Smooth muscle cell (in vitro differentiated cells): ENCODE measurements around the gene TWSG1. TPM values are rescaled to one million over a fixed set of nuclear protein-coding genes. Genes with fewer than 3 reads are reported as not detected.

Experiments used
- DNase-seq: peaks from one replicate; lab custom pipeline; 2025; ENCODE audit not compliant: unreplicated experiment; lab: John Stamatoyannopoulos, UW
- H2AFZ ChIP-seq: fragments of 200-600 bp; sonication (generic); 2 replicates; pipeline ENCODE4 v1.6.0; 2016; ENCODE audit warnings: antibody characterized with exemption, low read depth, mild to moderate bottlenecking
- H3F3A ChIP-seq: fragments of 200-600 bp; sonication (generic); 2 replicates; pipeline ENCODE4 v1.6.0; 2017; ENCODE audit warnings: antibody characterized with exemption, low read depth
- H3K27ac ChIP-seq: fragments of 200-600 bp; sonication (generic); 2 replicates; pipeline ENCODE4 v1.5.1; 2016; ENCODE audit warnings: low read depth, mild to moderate bottlenecking
- H3K27me3 ChIP-seq: fragments of 200-600 bp; sonication (generic); 2 replicates; pipeline ENCODE4 v1.6.1; 2016; ENCODE audit warnings: low read depth, mild to moderate bottlenecking
- H3K36me3 ChIP-seq: fragments of 200-600 bp; sonication (generic); 2 replicates; pipeline ENCODE4 v1.5.1; 2016; ENCODE audit warnings: low read depth
- H3K4me1 ChIP-seq: fragments of 200-600 bp; sonication (generic); 2 replicates; pipeline ENCODE4 v1.5.1; 2016; ENCODE audit warnings: low read depth
- H3K4me2 ChIP-seq: fragments of 200-600 bp; sonication (generic); 2 replicates; pipeline ENCODE4 v1.6.0; 2016; ENCODE audit warnings: mild to moderate bottlenecking
- H3K4me3 ChIP-seq: fragments of 200-600 bp; sonication (generic); 2 replicates; pipeline ENCODE4 v1.5.1; 2016; ENCODE audit warnings: mild to moderate bottlenecking
- H3K79me2 ChIP-seq: fragments of 200-600 bp; sonication (generic); 2 replicates; pipeline ENCODE4 v1.6.0; 2016; ENCODE audit warnings: low read depth, mild to moderate bottlenecking
- H3K9ac ChIP-seq: fragments of 200-600 bp; sonication (generic); 2 replicates; pipeline ENCODE4 v1.6.0; 2016; ENCODE audit warnings: low read depth
- H3K9me3 ChIP-seq: fragments of 200-600 bp; sonication (generic); replicated peaks from 2 replicates; pipeline ENCODE4 v1.5.1; 2016; ENCODE audit warnings: low read depth
- H4K20me1 ChIP-seq: fragments of 200-600 bp; sonication (generic); 2 replicates; pipeline ENCODE4 v1.6.0; 2016; ENCODE audit warnings: low read depth
- CTCF ChIP-seq: fragments of 200-600 bp; sonication (generic); IDR thresholded peaks from 2 replicates; pipeline ENCODE4 v1.5.1; 2017; ENCODE audit warnings: borderline replicate concordance, mild to moderate bottlenecking, antibody characterized with exemption; ENCODE audit not compliant: insufficient read depth, poor library complexity, severe bottlenecking
- WGBS: methylation state at CpG from one replicate; pipeline ENCODE4 v1.1.7; 2016; ENCODE audit warnings: low lambda C conversion rate; 5-methylcytosine and 5-hydroxymethylcytosine counted together
- polyA plus RNA-seq: library from polyadenylated mRNA; unstranded; fragments of >200 nt; fragmentation: Nextera tagmentation; extraction: Ambion mirVana; gene quantifications from 2 replicates; pipeline ENCODE4 v1.2.1, GENCODE V29; 2016
- total RNA-seq: library from RNA; depleted of rRNA; stranded (reverse); fragments of >200 nt; gene quantifications from 2 replicates; pipeline ENCODE4 v1.2.3, GENCODE V29; 2014

The TWSG1 gene
- total and polyA plus RNA-seq, 2 experiments from 2014 or later = 71.4 to 104 TPM

GRCh38 chr18:9418047-9418690 lies 83.6 kb downstream of the TWSG1 start:
- TF ChIP-seq CTCF = no peak
- Histone ChIP-seq H3K27me3 (no peaks in the 10 kb centered on the region), H3K27ac (no peak overlapping the region), H4K20me1 (no peaks in the 10 kb centered on the region), H3K9me3 (no peaks in the 10 kb centered on the region), H3K4me1 (peaks cover 8% of the 10 kb centered on the region), H3K79me2 (no peaks in the 10 kb centered on the region), H2AFZ (no peak overlapping the region), H3K4me2 (no peak overlapping the region), H3F3A (no peaks in the 10 kb centered on the region), H3K4me3 (no peak overlapping the region), H3K36me3 (no peaks in the 10 kb centered on the region), H3K9ac (no peak overlapping the region)
- no peak for DNase-seq
- 85% methylated on average over 6 of the region's 6 CpGs for WGBS

- no peaks in the 10 kb centered on the region for H3K27me3 ChIP-seq
- H3K79me2 ChIP-seq = no peaks in the 10 kb centered on the region
- H3K4me1 ChIP-seq = peaks cover 8% of the 10 kb centered on the region
- no peak overlapping the region for H3K4me3 ChIP-seq
- H4K20me1 ChIP-seq = no peaks in the 10 kb centered on the region
- H3K4me2 ChIP-seq = no peak overlapping the region
- DNase-seq = no peak
- H3K27ac ChIP-seq = no peak overlapping the region
- 73% methylated on average over 5 of the region's 5 CpGs for WGBS
- no peaks in the 10 kb centered on the region for H3K36me3 ChIP-seq
- no peak overlapping the region for H3K9ac ChIP-seq
- H3F3A ChIP-seq = no peaks in the 10 kb centered on the region
- H2AFZ ChIP-seq = no peak overlapping the region
- no peaks in the 10 kb centered on the region for H3K9me3 ChIP-seq
- no peak for TF ChIP-seq CTCF
Observed at GRCh38 chr18:9419956-9420631, 85.5 kb downstream of the TWSG1 start.

- Histone ChIP-seq H3K79me2 (no peaks in the 10 kb centered on the region), H4K20me1 (no peaks in the 10 kb centered on the region), H3K9me3 (no peaks in the 10 kb centered on the region), H3K9ac (no peak overlapping the region), H3K4me3 (no peak overlapping the region), H2AFZ (no peak overlapping the region), H3F3A (no peaks in the 10 kb centered on the region), H3K4me2 (no peak overlapping the region), H3K27me3 (no peaks in the 10 kb centered on the region), H3K36me3 (no peaks in the 10 kb centered on the region), H3K4me1 (peaks cover 8% of the 10 kb centered on the region), H3K27ac (no peak overlapping the region)
- TF ChIP-seq CTCF = no peak
- DNase-seq = no peak
- WGBS = 79% methylated on average over 9 of the region's 9 CpGs
Observed at GRCh38 chr18:9421096-9421900, 86.7 kb downstream of the TWSG1 start.
